Mammary epithelial cell (primary cell): ENCODE results near the gene ACAP2.

Experiments used
- CTCF ChIP-seq, 2 donors: IDR thresholded peaks in 1 of 2; conservative IDR thresholded peaks in 1 of 2; 2 replicates each; pipeline ENCODE4 v1.5.1; 2011 to 2012; ENCODE audit warnings: inconsistent platforms in 2 of 2, low read length in 2 of 2, mild to moderate bottlenecking in 2 of 2, control low read depth in 1 of 2, low read depth in 1 of 2; ENCODE audit not compliant: insufficient read depth in 1 of 2; ENCODE audit errors: extremely low read depth in 1 of 2
- EZH2 ChIP-seq: IDR thresholded peaks from 2 replicates; pipeline ENCODE4 v1.6.1; 2012; ENCODE audit warnings: low read length, inconsistent platforms, borderline replicate concordance

GRCh38 chr3:195312714-195313113, 130.1 kb downstream of the ACAP2 start:
- no peak for TF ChIP-seq CTCF (conservative IDR thresholded peaks at IDR 0.05 in 1 of 2, IDR thresholded peaks at IDR 0.05 in 1 of 2; ENCODE audit: extremely low read depth in 1 of 2, insufficient read depth in 1 of 2, low read depth in 1 of 2, low read length in 2 of 2)
- TF ChIP-seq EZH2 = no peak
